CD4-positive, alpha-beta T cell treated with Interleukin-6 for 4 hours (primary cell): ENCODE data around the gene FGF3.

Experiments
- DNase-seq: peaks from one replicate; pipeline ENCODE4 v3.0.0-alpha.2; 2020; ENCODE audit warnings: mixed read lengths

FGF3 gene

DNA sequence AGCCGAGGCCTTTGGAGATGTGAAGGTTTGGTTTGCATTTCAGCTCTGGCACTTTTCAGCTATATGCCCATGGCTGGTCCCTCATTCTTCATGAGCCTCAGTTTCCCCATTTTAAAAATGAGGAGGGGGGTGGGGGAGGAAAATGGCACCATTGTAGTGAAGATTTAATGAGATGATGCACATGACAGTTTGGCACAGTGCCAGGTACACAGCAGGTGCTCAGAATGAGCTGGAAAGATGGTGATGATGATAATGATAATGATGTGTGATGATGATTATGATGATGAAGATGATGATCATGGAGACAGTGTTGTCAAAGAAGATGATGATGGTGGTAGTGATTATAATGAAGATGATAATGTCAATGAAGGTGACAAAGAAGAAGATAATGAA lies 24.3 kb upstream of the FGF3 start:
- no peak for DNase-seq

- DNase-seq = no peak
Measured at GRCh38 chr11:69842746-69843528, 23.7 kb upstream of the FGF3 start.

DNA sequence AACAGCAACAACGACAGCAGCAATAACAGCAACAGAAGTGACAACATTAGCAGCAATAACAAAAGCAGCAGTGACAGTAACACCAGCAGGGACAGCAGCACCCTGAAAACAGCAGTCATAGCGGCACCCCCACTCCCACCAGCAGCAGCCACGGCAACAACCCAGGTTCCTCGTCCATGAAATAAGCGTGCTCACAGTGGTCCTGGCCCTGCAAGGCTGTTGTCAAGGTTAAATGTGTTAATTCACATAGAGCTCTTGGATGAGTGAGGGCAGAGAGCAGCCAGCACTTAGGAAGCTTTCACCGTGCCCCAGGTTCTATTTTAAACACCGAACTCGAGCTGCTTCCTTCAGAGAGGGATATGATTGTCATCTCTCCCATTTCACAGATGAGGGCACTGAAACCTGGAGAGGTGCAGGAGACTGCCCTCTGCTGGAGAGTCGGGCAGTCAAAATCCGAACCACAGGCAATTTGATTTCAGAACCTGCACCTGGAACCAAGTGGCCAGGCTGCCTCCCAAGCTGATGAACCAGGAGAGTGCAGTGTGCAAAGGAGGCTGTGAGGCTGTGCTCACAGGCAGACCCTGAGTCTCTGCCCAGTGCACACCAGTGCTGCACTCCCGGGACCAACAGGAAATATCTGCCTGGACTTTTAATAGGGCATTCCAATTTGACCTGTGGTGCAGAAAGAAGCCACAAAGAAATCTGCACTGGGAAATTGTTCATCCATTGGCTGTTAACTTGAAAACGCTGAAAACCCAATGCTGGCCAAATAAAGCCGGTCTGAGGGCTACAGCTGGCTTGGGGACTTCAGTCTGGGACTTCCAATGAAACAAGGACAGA lies 22.9 kb upstream of the FGF3 start:
- DNase-seq = peak; percentile 26

DNA sequence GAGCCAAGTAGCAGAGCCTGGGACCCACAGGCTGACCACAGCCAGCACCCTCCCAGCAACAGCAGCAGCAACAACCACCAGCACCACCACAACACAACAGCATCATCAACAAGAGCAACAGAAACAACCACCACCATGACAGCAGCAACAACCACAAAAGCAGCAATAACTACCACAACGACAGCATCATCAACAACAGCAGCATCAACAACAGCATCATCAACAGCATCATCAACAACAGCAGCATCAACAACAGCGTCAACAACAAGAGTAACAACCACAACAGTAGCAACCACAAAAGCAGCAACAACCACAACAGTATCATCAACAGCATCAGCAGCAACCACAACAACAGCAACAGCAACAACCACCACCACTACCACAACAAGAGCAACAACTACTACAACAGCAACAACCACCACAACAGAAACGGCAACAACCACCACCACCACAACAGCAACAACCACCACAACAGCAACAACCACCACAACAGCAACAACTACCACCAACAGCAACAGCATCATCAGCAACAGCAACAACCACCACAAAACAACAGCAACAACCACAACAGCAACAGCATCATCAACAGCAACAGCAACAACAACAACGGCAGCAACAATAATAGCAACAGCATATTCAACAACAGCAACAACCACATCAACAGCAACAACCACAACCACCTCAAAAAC lies 22.1 kb upstream of the FGF3 start:
- DNase-seq = no peak

- no peak for DNase-seq
Measured at GRCh38 chr11:69840371-69841169, 21.4 kb upstream of the FGF3 start.

GRCh38 chr11:69839516-69839915 lies 20.3 kb upstream of the FGF3 start:
- DNase-seq = no peak

GRCh38 chr11:69837791-69838190 lies 18.6 kb upstream of the FGF3 start:
- no peak for DNase-seq

DNA sequence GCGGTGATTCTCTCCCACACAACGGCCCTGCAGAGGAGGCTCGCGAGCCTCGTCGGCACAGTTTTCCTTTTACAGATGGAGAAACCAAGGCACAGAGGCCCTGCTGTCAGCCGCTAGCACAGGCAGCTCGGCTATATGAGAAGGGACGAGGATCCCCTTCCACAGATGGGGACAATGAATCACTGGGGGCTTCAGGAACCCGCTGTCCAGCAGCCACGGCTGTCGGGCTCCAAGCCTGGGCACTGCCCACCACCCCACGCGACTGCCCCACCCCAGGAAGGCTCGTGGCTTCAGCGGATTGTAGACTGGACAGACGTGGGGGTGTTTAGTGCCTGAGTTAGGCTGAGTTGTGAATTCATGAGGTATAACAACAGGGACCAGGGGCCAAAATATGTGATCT lies 17.2 kb upstream of the FGF3 start:
- no peak for DNase-seq

- no peak for DNase-seq
Measured at GRCh38 chr11:69834811-69835800, 15.9 kb upstream of the FGF3 start.

DNA sequence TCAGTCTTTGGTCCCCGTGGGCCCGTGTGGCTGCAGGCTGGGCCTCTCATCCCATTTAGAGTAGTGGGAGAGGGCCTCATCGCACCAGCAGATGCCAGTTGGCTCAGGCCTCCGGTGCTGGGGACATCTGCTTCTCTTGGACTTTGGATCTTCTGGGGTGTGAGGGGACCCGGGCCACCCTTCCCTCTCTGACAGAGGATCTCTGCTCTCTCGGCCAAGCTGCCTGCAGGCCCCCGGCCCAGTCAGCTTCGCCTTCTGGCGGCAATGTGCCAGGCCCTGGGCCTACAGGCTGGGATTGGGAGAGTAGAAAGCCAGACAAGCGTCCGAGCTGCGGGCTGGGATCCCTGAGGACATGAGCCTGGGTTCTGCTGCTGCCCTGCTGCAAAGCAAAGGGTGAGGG lies 15.0 kb upstream of the FGF3 start:
- no peak for DNase-seq

- no peak for DNase-seq
Measured at GRCh38 chr11:69832561-69833413, 13.6 kb upstream of the FGF3 start.

DNA sequence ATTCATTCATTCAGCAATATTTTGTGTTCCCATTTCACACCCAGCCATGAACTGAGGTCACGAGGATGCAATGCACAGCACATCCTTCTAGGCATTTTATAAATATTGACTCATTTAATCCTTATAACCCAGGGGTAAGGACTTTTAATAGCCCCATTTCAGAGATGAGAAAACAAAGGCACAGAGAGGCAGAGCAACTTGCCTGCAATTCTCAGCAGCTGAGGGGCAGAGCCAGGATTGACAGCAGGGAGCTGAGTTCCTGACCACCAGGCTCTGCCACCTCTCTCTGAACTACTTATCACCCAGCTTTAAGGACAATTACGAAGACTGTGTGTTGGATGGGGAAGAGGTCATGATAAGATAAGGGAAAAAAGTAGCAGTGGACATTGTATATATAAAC lies 12.8 kb upstream of the FGF3 start:
- DNase-seq = no peak

GRCh38 chr11:69830086-69830485 lies 10.9 kb upstream of the FGF3 start:
- no peak for DNase-seq

GRCh38 chr11:69828971-69829344 lies 9.7 kb upstream of the FGF3 start:
- no peak for DNase-seq

- no peak for DNase-seq
Measured at GRCh38 chr11:69828276-69828970, 9.2 kb upstream of the FGF3 start.

DNA sequence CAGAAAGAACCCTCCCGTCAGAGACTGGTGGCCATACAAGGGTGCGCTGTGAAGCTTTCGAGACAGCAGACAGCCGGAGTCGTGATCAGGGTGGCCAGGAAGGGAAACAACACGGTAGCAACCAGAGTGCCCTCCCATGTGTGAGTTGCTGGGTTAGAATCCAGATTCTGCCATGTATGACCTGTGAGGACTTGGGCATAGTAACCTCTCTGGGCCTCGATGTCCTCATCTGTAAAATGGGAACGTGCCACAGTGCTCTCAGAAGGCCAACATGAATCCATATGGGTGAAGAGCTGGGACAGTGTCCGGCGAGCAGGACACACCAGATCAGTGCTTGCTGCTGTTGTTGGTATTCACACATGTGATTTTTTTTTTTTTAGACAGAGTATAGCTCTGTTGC lies 7.6 kb upstream of the FGF3 start:
- DNase-seq = no peak

GRCh38 chr11:69825941-69826340 lies 6.7 kb upstream of the FGF3 start:
- no peak for DNase-seq

GRCh38 chr11:69825037-69825834 lies 6.0 kb upstream of the FGF3 start:
- no peak for DNase-seq

GRCh38 chr11:69823641-69824265 lies 4.5 kb upstream of the FGF3 start:
- no peak for DNase-seq
